Lung (tissue), 12 donors: ENCODE measurements around the gene USP28. TPM values are rescaled to one million over a fixed set of nuclear protein-coding genes. Genes with fewer than 3 reads are reported as not detected.
A peak's percentile ranks its signal among the peaks of the same experiment; 100 is the strongest.

Source experiments
- ATAC-seq: fragments of 200-7000 bp; cut with Tn5 transposase; one replicate; pipeline ENCODE4 v1.9.1; 2020; ENCODE audit warnings: moderate number of reproducible peaks; ENCODE audit not compliant: insufficient read depth, low FRiP score
- DNase-seq, 3 donors: peaks; one replicate each; pipeline ENCODE4 v3.0.0-alpha.2; 2013 to 2017
- H3K27ac ChIP-seq, 2 donors: one replicate each; pipeline ENCODE4 v1.5.1; 2013; ENCODE audit warnings: mild to moderate bottlenecking in 2 of 2, moderate library complexity in 2 of 2, control low read depth in 1 of 2, inconsistent platforms in 1 of 2, low read depth in 1 of 2, low read length in 1 of 2
- H3K27me3 ChIP-seq, 3 donors: one replicate each; pipeline ENCODE4 v1.5.1; 2013; ENCODE audit warnings: low read length in 2 of 3; ENCODE audit not compliant: control insufficient read depth in 3 of 3, insufficient read depth in 3 of 3
- H3K36me3 ChIP-seq, 4 donors: one replicate each; pipeline ENCODE4 v1.5.1; 2013; ENCODE audit warnings: low read length in 4 of 4, mild to moderate bottlenecking in 1 of 4, moderate library complexity in 1 of 4; ENCODE audit not compliant: control insufficient read depth in 4 of 4, insufficient read depth in 4 of 4
- H3K4me1 ChIP-seq, 5 donors: one replicate each; pipeline ENCODE4 v1.5.1; 2013; ENCODE audit warnings: low read length in 5 of 5, mild to moderate bottlenecking in 2 of 5, moderate library complexity in 1 of 5; ENCODE audit not compliant: control insufficient read depth in 5 of 5, insufficient read depth in 5 of 5
- H3K4me3 ChIP-seq: one replicate; pipeline ENCODE4 v1.5.1; 2013; ENCODE audit warnings: mild to moderate bottlenecking, control low read depth, moderate library complexity
- H3K9ac ChIP-seq, 2 donors: one replicate each; pipeline ENCODE4 v1.5.1; 2013; ENCODE audit warnings: low read length in 2 of 2, control low read depth in 1 of 2; ENCODE audit not compliant: insufficient read depth in 1 of 2
- H3K9me3 ChIP-seq, 4 donors: one replicate each; pipeline ENCODE4 v1.5.1; 2013; ENCODE audit warnings: low read length in 3 of 4, mild to moderate bottlenecking in 1 of 4, moderate library complexity in 1 of 4; ENCODE audit not compliant: control insufficient read depth in 4 of 4, insufficient read depth in 3 of 4
- WGBS, 2 donors: extraction: QIAGEN DNeasy Blood & Tissue Kit; methylation state at CpG; one replicate each; pipeline ENCODE4 v1.1.7; 2013; 5-methylcytosine and 5-hydroxymethylcytosine counted together
- polyA plus RNA-seq, 2 donors: library from polyadenylated mRNA; stranded (reverse); fragments of 200-250 nt; gene quantifications; one replicate each; pipeline ENCODE4 v1.2.1, GENCODE V29; 2013
- total RNA-seq, 2 donors: library from RNA; depleted of rRNA in 1 of 2; stranded (reverse); fragments of >200 nt in 1 of 2; gene quantifications; one replicate each; pipeline ENCODE4 v1.2.1, GENCODE V29; 2014 to 2021
- TF ChIP-seq, protein P1 (sequence below): IDR thresholded peaks from 2 replicates; pipeline ENCODE4 v1.5.1; 2012; ENCODE audit warnings: mild to moderate bottlenecking; ENCODE audit errors: control extremely low read depth, extremely low read depth
- donor health status: control.
- donor health status: control.
- donor health status: Bipolar disorder and iron deficiency.
- donor health status: healthy.
- donor health status: DM: yes; HTN: yes; CAD: no.

Gene USP28
- total and polyA plus RNA-seq, 4 donors: 3.5 to 45.3 (median 14.2) TPM

DNA sequence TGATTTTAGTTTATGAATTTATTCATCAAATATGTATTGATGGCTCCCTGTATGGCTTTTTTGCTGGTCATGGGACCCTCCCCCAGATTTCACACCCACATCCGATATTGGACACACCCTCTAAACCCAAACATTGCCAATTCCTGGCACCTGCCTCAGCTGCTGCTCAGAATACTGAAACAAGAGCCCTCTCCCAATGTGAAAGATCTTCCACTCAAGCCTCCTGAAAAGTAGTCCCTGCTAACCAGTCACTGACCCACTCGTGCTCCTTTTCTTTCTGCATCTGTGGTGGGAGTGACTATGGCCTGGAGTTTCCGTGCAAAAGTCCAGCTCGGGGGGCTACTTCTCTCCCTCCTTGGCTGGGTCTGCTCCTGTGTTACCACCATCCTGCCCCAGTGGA, 95.9 kb downstream of the USP28 start, which contains the start of gene CLDN25:
Gene CLDN25, plus strand, starts transcription at position 301 of the 400 bp plus-strand sequence. Its CDS starts 0 bp downstream, at position 301.
- Histone ChIP-seq H3K4me1 (peaks cover 0 to 2% (median 0%) of the 10 kb centered on the region in 5 donors), H3K9me3 (no peaks in the 10 kb centered on the region), H3K27ac (peak within 1 kb of the TSS in 1 of 2 donors; percentile 4), H3K9ac (no peak within 1 kb of the TSS), H3K36me3 (no peaks in the 10 kb centered on the region), H3K27me3 (peaks cover 0 to 8% (median 0%) of the 10 kb centered on the region in 3 donors), H3K4me3 (no peak within 1 kb of the TSS)
- TF ChIP-seq, protein P1, sequence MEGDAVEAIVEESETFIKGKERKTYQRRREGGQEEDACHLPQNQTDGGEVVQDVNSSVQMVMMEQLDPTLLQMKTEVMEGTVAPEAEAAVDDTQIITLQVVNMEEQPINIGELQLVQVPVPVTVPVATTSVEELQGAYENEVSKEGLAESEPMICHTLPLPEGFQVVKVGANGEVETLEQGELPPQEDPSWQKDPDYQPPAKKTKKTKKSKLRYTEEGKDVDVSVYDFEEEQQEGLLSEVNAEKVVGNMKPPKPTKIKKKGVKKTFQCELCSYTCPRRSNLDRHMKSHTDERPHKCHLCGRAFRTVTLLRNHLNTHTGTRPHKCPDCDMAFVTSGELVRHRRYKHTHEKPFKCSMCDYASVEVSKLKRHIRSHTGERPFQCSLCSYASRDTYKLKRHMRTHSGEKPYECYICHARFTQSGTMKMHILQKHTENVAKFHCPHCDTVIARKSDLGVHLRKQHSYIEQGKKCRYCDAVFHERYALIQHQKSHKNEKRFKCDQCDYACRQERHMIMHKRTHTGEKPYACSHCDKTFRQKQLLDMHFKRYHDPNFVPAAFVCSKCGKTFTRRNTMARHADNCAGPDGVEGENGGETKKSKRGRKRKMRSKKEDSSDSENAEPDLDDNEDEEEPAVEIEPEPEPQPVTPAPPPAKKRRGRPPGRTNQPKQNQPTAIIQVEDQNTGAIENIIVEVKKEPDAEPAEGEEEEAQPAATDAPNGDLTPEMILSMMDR: no peak
- WGBS, 2 donors: 77 to 85% methylated on average over 4 of the region's 4 CpGs
- ATAC-seq: no peak
- no peak for DNase-seq

DNA sequence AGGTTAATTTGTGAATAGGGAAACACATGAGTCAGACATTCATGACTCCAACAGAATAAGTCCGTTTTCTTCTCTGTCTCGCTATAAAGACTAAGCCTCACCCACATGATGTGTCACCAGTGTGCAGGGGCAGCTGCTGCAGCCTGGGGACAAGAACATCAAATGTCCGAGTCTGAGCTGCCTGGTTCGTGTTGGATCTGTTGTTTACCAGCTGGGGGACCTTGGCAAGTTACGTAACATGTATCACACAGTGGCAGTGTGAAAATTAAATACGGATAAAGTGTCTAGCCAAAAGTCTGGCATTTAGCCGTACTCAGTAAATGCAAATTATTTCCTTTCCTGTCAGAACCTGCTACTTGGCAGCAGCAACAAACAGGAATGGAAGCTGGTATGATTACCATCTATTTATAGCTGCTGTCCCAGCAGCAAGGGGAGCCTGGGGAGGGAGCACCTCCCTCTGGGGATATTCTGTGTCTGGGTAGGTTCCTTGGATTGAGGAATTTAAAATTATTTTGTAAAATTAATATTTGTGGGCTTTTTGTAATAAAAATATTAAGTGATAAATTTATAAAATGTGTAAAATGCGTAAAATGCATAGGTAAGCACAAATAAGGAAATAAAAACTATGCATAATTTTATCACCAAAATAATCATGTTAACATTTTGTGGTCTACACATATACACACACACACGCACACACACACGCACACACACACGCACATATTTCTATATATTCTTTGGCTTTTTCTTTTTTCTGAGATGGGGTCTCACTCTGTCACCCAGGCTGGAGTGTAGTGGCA, 97.1 kb downstream of the USP28 start:
- H3K9me3 ChIP-seq: no peaks in the 10 kb centered on the region
- H3K9ac ChIP-seq: no peak overlapping the region
- peaks cover 0 to 2% (median 0%) of the 10 kb centered on the region in 4 donors for H3K36me3 ChIP-seq
- WGBS, 2 donors: 44 to 58% methylated on average over 11 of the region's 11 CpGs
- ATAC-seq (no peak), DNase-seq (peak in 1 of 3 donors; percentile 5)
- TF ChIP-seq, protein P1: no peak
- H3K27ac ChIP-seq: peak overlapping the region; percentile 28 to 65
- peaks cover 0 to 2% (median 0%) of the 10 kb centered on the region in 5 donors for H3K4me1 ChIP-seq
- peaks cover 0 to 8% (median 0%) of the 10 kb centered on the region in 3 donors for H3K27me3 ChIP-seq
- H3K4me3 ChIP-seq: no peak overlapping the region

DNA sequence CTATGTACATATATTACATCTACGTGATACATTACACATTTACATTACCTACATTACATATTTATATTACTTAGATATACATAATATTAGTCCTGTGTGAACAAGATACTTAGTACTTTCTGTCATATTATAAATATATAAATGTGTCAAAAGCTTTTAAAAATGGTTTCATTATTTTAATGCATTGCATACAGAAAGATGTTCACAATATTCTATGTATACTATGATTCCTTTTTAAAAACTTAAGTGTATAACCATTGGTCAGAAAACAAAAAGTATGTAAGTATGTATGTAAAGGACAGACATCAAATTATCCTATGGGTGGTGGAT, 101.2 kb downstream of the USP28 start:
- TF ChIP-seq, protein P1: no peak
- DNase-seq (no peak), ATAC-seq (no peak)
- H3K4me3 ChIP-seq: no peak overlapping the region
- peak overlapping the region in 1 of 2 donors; percentile 75 for H3K9ac ChIP-seq
- no peak overlapping the region for H3K27ac ChIP-seq
- H3K27me3 ChIP-seq: peaks cover 0 to 8% (median 0%) of the 10 kb centered on the region in 3 donors
- no peaks in the 10 kb centered on the region for H3K9me3 ChIP-seq
- H3K36me3 ChIP-seq: peaks cover 0 to 5% (median 4%) of the 10 kb centered on the region in 4 donors
- peaks cover 0 to 7% (median 4%) of the 10 kb centered on the region in 5 donors for H3K4me1 ChIP-seq
- WGBS, 2 donors: 0 to 2% methylated on average over 1 of the region's 1 CpG
